IPS DF 6.9 (cell line): ENCODE measurements around the gene ANTXR1.

Source experiments
- DNase-seq: peaks from one replicate; pipeline ENCODE4 v3.0.0-alpha.2; 2013; ENCODE audit warnings: low read depth, low spot score
- H3K27ac ChIP-seq: one replicate; pipeline ENCODE4 v1.5.1; 2013; ENCODE audit warnings: low read length, control low read depth
- H3K27me3 ChIP-seq: 2 replicates; pipeline ENCODE4 v1.6.1; 2013; ENCODE audit warnings: mild to moderate bottlenecking, low read length; ENCODE audit not compliant: control insufficient read depth, insufficient read depth
- H3K36me3 ChIP-seq: 2 replicates; pipeline ENCODE4 v1.6.1; 2013; ENCODE audit warnings: low read length; ENCODE audit not compliant: control insufficient read depth, insufficient read depth
- H3K4me1 ChIP-seq: 2 replicates; pipeline ENCODE4 v1.6.1; 2013; ENCODE audit warnings: low read length; ENCODE audit not compliant: control insufficient read depth, insufficient read depth
- H3K4me3 ChIP-seq: 2 replicates; pipeline ENCODE4 v1.5.1; 2013; ENCODE audit warnings: mild to moderate bottlenecking, low read length
- H3K9me3 ChIP-seq: 2 replicates; pipeline ENCODE4 v1.6.1; 2013; ENCODE audit warnings: low read length, inconsistent platforms; ENCODE audit not compliant: control insufficient read depth, insufficient read depth
- WGBS: extraction: QIAGEN DNeasy Blood & Tissue Kit; methylation state at CpG from one replicate; pipeline ENCODE4 v1.1.7; 2013; ENCODE audit warnings: mixed read lengths, missing lambda C conversion rate; ENCODE audit not compliant: insufficient read length, insufficient coverage; 5-methylcytosine and 5-hydroxymethylcytosine counted together

ANTXR1 gene

DNA sequence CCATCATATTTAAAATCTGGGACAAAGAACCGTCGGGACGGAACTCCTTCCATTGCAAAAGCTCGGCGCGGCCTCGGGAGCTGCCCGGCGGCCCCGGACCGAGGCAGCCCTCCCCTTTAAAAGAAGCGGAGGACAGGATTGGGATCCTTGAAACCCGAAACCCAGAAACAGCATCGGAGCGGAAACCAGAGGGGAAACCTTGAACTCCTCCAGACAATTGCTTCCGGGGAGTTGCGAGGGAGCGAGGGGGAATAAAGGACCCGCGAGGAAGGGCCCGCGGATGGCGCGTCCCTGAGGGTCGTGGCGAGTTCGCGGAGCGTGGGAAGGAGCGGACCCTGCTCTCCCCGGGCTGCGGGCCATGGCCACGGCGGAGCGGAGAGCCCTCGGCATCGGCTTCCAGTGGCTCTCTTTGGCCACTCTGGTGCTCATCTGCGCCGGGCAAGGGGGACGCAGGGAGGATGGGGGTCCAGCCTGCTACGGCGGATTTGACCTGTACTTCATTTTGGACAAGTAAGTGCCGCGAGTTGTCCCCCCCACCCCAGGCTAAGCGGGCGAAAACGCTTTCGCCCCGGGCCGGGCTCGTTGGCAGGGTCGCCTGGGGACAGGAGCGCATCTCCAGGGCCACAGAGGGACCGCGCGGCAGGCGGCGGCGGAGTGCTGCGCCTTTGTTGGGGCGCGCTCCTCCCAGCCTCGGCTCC, at the start of gene ANTXR1:
ANTXR1 (plus strand) TSS at position 38 of the 698 bp plus-strand sequence; CDS start at position 359, 321 bp downstream.
- peak; percentile 43 for DNase-seq
- peak within 1 kb of the TSS; percentile 98 for H3K4me3 ChIP-seq
- no peaks in the 10 kb centered on the region for H3K9me3 ChIP-seq
- H3K4me1 ChIP-seq: no peaks in the 10 kb centered on the region; the same call in 1 of the 2 replicates
- no peak within 1 kb of the TSS for H3K27ac ChIP-seq
- no CpG with 5 or more reads among the region's 63 CpGs for WGBS
- H3K36me3 ChIP-seq: no peaks in the 10 kb centered on the region
- H3K27me3 ChIP-seq: no peaks in the 10 kb centered on the region

- Histone ChIP-seq H3K4me3 (no peak overlapping the region), H3K4me1 (no peaks in the 10 kb centered on the region), H3K36me3 (no peaks in the 10 kb centered on the region), H3K27me3 (no peaks in the 10 kb centered on the region), H3K27ac (no peak overlapping the region), H3K9me3 (no peaks in the 10 kb centered on the region)
- DNase-seq: no peak
Measured at GRCh38 chr2:68964282-68964681, 48.7 kb upstream of the ANTXR1 start.

- Histone ChIP-seq H3K4me3 (no peak overlapping the region), H3K9me3 (no peaks in the 10 kb centered on the region), H3K27ac (no peak overlapping the region), H3K27me3 (no peaks in the 10 kb centered on the region), H3K4me1 (no peaks in the 10 kb centered on the region), H3K36me3 (no peaks in the 10 kb centered on the region)
- DNase-seq: no peak
- WGBS: no CpG with 5 or more reads among the region's 1 CpG
Measured at GRCh38 chr2:68968221-68968620, 44.8 kb upstream of the ANTXR1 start.

GRCh38 chr2:68969736-68970490, 43.1 kb upstream of the ANTXR1 start:
- DNase-seq: no peak
- no peak overlapping the region for H3K4me3 ChIP-seq
- H3K36me3 ChIP-seq: no peaks in the 10 kb centered on the region
- WGBS: no CpG with 5 or more reads among the region's 8 CpGs
- no peaks in the 10 kb centered on the region for H3K27me3 ChIP-seq
- H3K9me3 ChIP-seq: no peaks in the 10 kb centered on the region
- no peaks in the 10 kb centered on the region for H3K4me1 ChIP-seq
- no peak overlapping the region for H3K27ac ChIP-seq

DNA sequence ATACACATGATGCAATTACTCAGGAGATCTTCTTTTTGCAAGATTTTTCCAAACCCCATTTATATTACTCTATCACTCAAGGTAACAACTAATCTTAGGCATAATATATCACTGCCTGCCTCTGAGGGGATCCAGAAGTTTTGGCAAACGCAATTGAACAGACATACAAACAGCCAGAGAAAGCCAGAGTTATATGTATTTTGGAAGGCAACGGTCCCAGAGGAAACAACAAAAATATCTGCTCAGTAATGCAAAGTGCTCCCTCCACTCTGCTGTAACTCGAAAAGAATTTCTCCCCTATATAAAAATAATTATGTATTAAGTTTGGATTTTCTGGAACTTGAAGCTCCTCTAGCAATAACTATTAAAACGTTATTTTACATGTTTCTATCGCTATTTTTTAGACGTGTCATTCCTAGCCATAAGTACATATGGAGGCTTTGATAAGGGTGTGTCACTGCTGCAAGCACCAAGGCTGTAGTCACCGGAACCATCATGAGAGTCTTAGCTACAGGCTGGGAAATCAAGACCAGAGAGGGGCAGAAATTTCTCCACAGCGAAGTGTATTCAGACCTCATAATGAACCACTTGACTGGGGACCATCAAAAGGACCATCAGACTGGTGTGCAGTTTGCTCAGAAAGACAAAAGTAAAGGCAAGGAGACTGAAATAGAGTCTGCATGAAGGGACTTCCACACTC, 42.3 kb upstream of the ANTXR1 start:
- H3K27ac ChIP-seq: no peak overlapping the region
- no peaks in the 10 kb centered on the region for H3K9me3 ChIP-seq
- H3K4me3 ChIP-seq: no peak overlapping the region
- no peaks in the 10 kb centered on the region for H3K27me3 ChIP-seq
- no peaks in the 10 kb centered on the region for H3K4me1 ChIP-seq
- WGBS: no CpG with 5 or more reads among the region's 8 CpGs
- no peak for DNase-seq
- H3K36me3 ChIP-seq: no peaks in the 10 kb centered on the region

DNA sequence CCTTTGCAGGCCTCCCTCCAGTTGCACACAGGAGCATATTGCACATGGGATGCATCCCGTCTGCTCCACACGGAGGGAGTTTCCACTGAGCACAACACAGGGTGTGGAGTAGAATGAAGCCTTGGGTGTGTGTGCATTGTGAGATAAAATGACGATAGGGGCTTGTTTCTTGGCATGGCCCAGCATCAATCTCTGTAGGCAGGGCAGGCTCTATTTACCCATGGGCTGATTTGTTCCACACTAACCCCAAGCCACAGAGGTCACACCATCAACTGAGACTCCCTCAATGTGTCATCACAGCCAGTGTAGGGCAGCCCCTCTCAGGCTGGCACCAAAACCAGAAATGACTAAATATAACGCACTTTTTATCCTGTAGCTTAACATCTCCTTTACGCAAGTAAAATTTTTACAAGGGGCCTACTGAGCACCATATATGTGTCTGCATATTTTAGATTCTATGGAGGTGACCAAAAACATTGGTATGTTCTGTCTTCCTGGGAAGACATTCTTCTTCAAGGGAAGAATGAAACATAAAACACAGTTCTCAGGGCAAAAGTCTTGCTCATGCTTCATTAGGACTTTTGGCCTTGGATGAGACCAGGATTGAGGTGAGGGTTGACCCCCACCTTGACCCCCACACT, 41.3 kb upstream of the ANTXR1 start:
- Histone ChIP-seq H3K4me1 (no peaks in the 10 kb centered on the region), H3K27ac (no peak overlapping the region), H3K9me3 (no peaks in the 10 kb centered on the region), H3K4me3 (no peak overlapping the region), H3K36me3 (no peaks in the 10 kb centered on the region), H3K27me3 (no peaks in the 10 kb centered on the region)
- no peak for DNase-seq
- no CpG with 5 or more reads among the region's 5 CpGs for WGBS

DNA sequence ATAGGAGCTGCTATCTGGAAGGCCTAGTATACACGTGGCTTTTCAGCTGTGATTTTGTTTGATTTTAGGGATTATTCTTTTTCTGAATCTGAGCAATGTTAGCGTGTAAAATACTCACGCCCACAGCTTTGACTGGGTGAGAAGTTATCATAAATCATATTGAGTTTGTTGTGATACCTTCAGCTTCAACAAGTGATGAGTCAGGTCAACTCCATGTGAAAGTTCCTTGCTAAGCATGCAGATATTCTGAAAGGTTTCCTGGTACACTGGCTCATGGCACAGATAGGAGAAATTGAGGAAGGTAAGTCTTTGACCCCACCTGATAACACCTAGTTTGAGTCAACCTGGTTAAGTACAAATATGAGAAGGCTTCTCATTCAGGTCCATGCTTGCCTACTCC, 38.7 kb upstream of the ANTXR1 start, which contains the start of gene GKN1:
GKN1 (plus strand) TSS at position 386 of the 400 bp plus-strand sequence. CDS start 42 bp downstream, outside the sequence.
- no peaks in the 10 kb centered on the region for H3K9me3 ChIP-seq
- no peaks in the 10 kb centered on the region for H3K4me1 ChIP-seq
- no peak within 1 kb of the TSS for H3K27ac ChIP-seq
- no peak for DNase-seq
- no peaks in the 10 kb centered on the region for H3K36me3 ChIP-seq
- no CpG with 5 or more reads among the region's 3 CpGs for WGBS
- H3K27me3 ChIP-seq: no peaks in the 10 kb centered on the region
- H3K4me3 ChIP-seq: no peak within 1 kb of the TSS

DNA sequence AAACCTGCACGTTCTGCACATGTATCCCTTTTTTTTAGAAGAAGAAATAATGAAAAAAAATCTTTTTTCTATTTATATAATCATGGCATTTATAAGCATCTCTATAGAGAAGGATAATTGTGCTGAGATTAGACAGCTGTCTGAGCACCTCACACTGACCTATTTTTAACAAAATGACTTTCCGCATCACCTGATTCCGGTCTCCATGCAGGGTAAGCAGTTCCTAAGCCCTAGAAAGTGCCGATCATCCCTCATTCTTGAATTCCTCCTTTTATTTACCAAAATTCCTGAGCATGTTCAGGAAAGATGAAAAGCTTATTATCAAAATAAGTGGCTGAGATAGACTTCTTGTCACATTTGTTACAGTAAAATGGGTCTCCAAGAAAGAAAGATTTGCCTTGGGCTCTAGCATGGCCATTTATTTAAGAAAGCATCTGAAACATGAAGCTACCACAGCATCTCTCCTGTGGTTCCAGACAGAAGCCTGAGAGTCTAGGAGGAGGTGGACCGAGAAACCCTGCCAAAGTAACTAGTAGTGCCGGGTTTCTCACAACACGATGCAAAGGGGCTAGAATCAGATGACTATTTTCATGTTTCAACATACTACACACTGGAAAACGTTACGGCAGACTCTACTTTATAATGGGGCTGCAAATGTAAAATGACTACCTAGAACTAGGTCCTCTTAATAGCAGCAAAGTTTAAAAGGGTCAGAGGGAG, 37.9 kb upstream of the ANTXR1 start:
- H3K27me3 ChIP-seq: no peaks in the 10 kb centered on the region
- no peaks in the 10 kb centered on the region for H3K4me1 ChIP-seq
- H3K36me3 ChIP-seq: no peaks in the 10 kb centered on the region
- no peak for DNase-seq
- no CpG with 5 or more reads among the region's 9 CpGs for WGBS
- H3K4me3 ChIP-seq: no peak overlapping the region
- H3K27ac ChIP-seq: no peak overlapping the region
- no peaks in the 10 kb centered on the region for H3K9me3 ChIP-seq

- WGBS: no CpG with 5 or more reads among the region's 2 CpGs
- H3K27me3 ChIP-seq: no peaks in the 10 kb centered on the region
- DNase-seq: no peak
- H3K9me3 ChIP-seq: no peaks in the 10 kb centered on the region
- no peak overlapping the region for H3K27ac ChIP-seq
- H3K4me3 ChIP-seq: no peak overlapping the region
- H3K4me1 ChIP-seq: no peaks in the 10 kb centered on the region
- no peaks in the 10 kb centered on the region for H3K36me3 ChIP-seq
Measured at GRCh38 chr2:68975844-68976243, 37.1 kb upstream of the ANTXR1 start.

GRCh38 chr2:68977453-68977852, 35.5 kb upstream of the ANTXR1 start:
- Histone ChIP-seq H3K4me1 (no peaks in the 10 kb centered on the region), H3K9me3 (no peaks in the 10 kb centered on the region), H3K27me3 (no peaks in the 10 kb centered on the region), H3K4me3 (no peak overlapping the region), H3K36me3 (no peaks in the 10 kb centered on the region), H3K27ac (no peak overlapping the region)
- DNase-seq: no peak
- no CpG with 5 or more reads among the region's 4 CpGs for WGBS
